ENCODE measurements around the gene TTC7B. TPM values are rescaled to one million over a fixed set of nuclear protein-coding genes. Genes with fewer than 3 reads are reported as not detected.

Gene TTC7B
- total and polyA plus RNA-seq, 2 experiments from 2014 or later, result 7.9 to 28.6 TPM

- no peak for DNase-seq (ENCODE audit: low spot score)
- no peak for ATAC-seq
- Mint-ChIP-seq H3K27me3 (ENCODE audit: insufficient read depth, low read depth, poor library complexity) (peaks cover 3% of the 10 kb centered on the region), H3K4me1 (no peaks in the 10 kb centered on the region), H3K27ac (no peak overlapping the region), H3K9me3 (no peaks in the 10 kb centered on the region), H3K4me3 (no peak overlapping the region), H3K36me3 (ENCODE audit: low read depth) (no peaks in the 10 kb centered on the region)
- Histone ChIP-seq H2AFZ (no peak overlapping the region), H3K4me2 (no peak overlapping the region), H3K79me2 (replicated peaks; ENCODE audit: insufficient read depth) (no peaks in the 10 kb centered on the region), H3K36me3 (ENCODE audit: insufficient read depth) (no peaks in the 10 kb centered on the region), H3K4me3 (no peak overlapping the region), H3K9me2 (ENCODE audit: insufficient read depth) (no peaks in the 10 kb centered on the region), H3K27ac (ENCODE audit: low read depth) (no peak overlapping the region), H3K4me1 (ENCODE audit: insufficient read depth) (no peaks in the 10 kb centered on the region), H3K27me3 (ENCODE audit: insufficient read depth) (no peaks in the 10 kb centered on the region), H4K20me1 (replicated peaks; ENCODE audit: insufficient read depth) (no peaks in the 10 kb centered on the region), H3F3A (replicated peaks; ENCODE audit: low read depth) (no peaks in the 10 kb centered on the region)
- no peak for TF ChIP-seq ZNF331 (CRISPR knock-in tag; IDR thresholded peaks at IDR 0.05; ENCODE audit: low read depth)
- TF ChIP-seq EZH2 (IDR thresholded peaks at IDR 0.05; ENCODE audit: low read depth, unreplicated experiment), result no peak
- no peak for TF ChIP-seq NANOG (IDR thresholded peaks at IDR 0.05; ENCODE audit: borderline replicate concordance)
- no peak for TF ChIP-seq STAT1 (IDR thresholded peaks at IDR 0.05; ENCODE audit: unreplicated experiment)
- TF ChIP-seq, protein P1, sequence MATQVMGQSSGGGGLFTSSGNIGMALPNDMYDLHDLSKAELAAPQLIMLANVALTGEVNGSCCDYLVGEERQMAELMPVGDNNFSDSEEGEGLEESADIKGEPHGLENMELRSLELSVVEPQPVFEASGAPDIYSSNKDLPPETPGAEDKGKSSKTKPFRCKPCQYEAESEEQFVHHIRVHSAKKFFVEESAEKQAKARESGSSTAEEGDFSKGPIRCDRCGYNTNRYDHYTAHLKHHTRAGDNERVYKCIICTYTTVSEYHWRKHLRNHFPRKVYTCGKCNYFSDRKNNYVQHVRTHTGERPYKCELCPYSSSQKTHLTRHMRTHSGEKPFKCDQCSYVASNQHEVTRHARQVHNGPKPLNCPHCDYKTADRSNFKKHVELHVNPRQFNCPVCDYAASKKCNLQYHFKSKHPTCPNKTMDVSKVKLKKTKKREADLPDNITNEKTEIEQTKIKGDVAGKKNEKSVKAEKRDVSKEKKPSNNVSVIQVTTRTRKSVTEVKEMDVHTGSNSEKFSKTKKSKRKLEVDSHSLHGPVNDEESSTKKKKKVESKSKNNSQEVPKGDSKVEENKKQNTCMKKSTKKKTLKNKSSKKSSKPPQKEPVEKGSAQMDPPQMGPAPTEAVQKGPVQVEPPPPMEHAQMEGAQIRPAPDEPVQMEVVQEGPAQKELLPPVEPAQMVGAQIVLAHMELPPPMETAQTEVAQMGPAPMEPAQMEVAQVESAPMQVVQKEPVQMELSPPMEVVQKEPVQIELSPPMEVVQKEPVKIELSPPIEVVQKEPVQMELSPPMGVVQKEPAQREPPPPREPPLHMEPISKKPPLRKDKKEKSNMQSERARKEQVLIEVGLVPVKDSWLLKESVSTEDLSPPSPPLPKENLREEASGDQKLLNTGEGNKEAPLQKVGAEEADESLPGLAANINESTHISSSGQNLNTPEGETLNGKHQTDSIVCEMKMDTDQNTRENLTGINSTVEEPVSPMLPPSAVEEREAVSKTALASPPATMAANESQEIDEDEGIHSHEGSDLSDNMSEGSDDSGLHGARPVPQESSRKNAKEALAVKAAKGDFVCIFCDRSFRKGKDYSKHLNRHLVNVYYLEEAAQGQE (IDR thresholded peaks at IDR 0.05; ENCODE audit: unreplicated experiment), result no peak
- no peak for TF ChIP-seq ZNF462 (CRISPR knock-in tag; IDR thresholded peaks at IDR 0.05)
- no peak for TF ChIP-seq ETS1 (IDR thresholded peaks at IDR 0.05)
- no peak for TF ChIP-seq CTCF (conservative IDR thresholded peaks at IDR 0.05; ENCODE audit: low read depth in 2 of 2)
- TF ChIP-seq EZH2phosphoT487 (IDR thresholded peaks at IDR 0.05; ENCODE audit: unreplicated experiment), result no peak
- TF ChIP-seq JUNB (IDR thresholded peaks at IDR 0.05; ENCODE audit: unreplicated experiment), result no peak
- TF ChIP-seq CREB1 (CRISPR knock-in tag; IDR thresholded peaks at IDR 0.05; ENCODE audit: low read depth), result no peak
- no peak for TF ChIP-seq POLR2AphosphoS5 (IDR thresholded peaks at IDR 0.05; ENCODE audit: low read depth)
- TF ChIP-seq ZNF114 (CRISPR knock-in tag; IDR thresholded peaks at IDR 0.05), result no peak
Measured at GRCh38 chr14:90837355-90837754, 21.1 kb upstream of the TTC7B start.

Data from GM23338 (cell line).